ENCODE results near the gene PHLPP1.

The PHLPP1 gene

GRCh38 chr18:62865498-62865897 is 150.2 kb downstream of the PHLPP1 start:
- TF ChIP-seq EP300 (IDR thresholded peaks at IDR 0.05; ENCODE audit: borderline replicate concordance) (no peak), CREB1 (IDR thresholded peaks at IDR 0.05; ENCODE audit: low read depth) (no peak), ZBTB7A (IDR thresholded peaks at IDR 0.05; ENCODE audit: low read depth) (no peak), RAD21 (IDR thresholded peaks at IDR 0.05; ENCODE audit: low read depth) (no peak), EGR1 (IDR thresholded peaks at IDR 0.05) (no peak), FOXM1 (IDR thresholded peaks at IDR 0.05; ENCODE audit: borderline replicate concordance, low read depth) (no peak), MAX (IDR thresholded peaks at IDR 0.05) (no peak)
- TF ChIP-seq, protein P1, sequence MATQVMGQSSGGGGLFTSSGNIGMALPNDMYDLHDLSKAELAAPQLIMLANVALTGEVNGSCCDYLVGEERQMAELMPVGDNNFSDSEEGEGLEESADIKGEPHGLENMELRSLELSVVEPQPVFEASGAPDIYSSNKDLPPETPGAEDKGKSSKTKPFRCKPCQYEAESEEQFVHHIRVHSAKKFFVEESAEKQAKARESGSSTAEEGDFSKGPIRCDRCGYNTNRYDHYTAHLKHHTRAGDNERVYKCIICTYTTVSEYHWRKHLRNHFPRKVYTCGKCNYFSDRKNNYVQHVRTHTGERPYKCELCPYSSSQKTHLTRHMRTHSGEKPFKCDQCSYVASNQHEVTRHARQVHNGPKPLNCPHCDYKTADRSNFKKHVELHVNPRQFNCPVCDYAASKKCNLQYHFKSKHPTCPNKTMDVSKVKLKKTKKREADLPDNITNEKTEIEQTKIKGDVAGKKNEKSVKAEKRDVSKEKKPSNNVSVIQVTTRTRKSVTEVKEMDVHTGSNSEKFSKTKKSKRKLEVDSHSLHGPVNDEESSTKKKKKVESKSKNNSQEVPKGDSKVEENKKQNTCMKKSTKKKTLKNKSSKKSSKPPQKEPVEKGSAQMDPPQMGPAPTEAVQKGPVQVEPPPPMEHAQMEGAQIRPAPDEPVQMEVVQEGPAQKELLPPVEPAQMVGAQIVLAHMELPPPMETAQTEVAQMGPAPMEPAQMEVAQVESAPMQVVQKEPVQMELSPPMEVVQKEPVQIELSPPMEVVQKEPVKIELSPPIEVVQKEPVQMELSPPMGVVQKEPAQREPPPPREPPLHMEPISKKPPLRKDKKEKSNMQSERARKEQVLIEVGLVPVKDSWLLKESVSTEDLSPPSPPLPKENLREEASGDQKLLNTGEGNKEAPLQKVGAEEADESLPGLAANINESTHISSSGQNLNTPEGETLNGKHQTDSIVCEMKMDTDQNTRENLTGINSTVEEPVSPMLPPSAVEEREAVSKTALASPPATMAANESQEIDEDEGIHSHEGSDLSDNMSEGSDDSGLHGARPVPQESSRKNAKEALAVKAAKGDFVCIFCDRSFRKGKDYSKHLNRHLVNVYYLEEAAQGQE (IDR thresholded peaks at IDR 0.05; ENCODE audit: low read depth), result no peak
- TF ChIP-seq, protein P2, sequence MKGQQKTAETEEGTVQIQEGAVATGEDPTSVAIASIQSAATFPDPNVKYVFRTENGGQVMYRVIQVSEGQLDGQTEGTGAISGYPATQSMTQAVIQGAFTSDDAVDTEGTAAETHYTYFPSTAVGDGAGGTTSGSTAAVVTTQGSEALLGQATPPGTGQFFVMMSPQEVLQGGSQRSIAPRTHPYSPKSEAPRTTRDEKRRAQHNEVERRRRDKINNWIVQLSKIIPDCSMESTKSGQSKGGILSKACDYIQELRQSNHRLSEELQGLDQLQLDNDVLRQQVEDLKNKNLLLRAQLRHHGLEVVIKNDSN (IDR thresholded peaks at IDR 0.05), result no peak

- TF ChIP-seq, protein P1 (IDR thresholded peaks at IDR 0.05; ENCODE audit: low read depth), result no peak
- no peak for TF ChIP-seq MAX (IDR thresholded peaks at IDR 0.05)
- no peak for TF ChIP-seq TAF1 (IDR thresholded peaks at IDR 0.05; ENCODE audit: low read depth)
- TF ChIP-seq ZBTB7A (IDR thresholded peaks at IDR 0.05; ENCODE audit: low read depth), result no peak
- no peak for TF ChIP-seq NFIC (IDR thresholded peaks at IDR 0.05)
- TF ChIP-seq, protein P2 (IDR thresholded peaks at IDR 0.05), result no peak
- TF ChIP-seq CEBPB (IDR thresholded peaks at IDR 0.05), result no peak
- no peak for TF ChIP-seq CREB1 (IDR thresholded peaks at IDR 0.05; ENCODE audit: low read depth)
- no peak for TF ChIP-seq RAD21 (IDR thresholded peaks at IDR 0.05; ENCODE audit: low read depth)
- no peak for TF ChIP-seq TEAD4 (IDR thresholded peaks at IDR 0.05)
- no peak for TF ChIP-seq EGR1 (IDR thresholded peaks at IDR 0.05)
- TF ChIP-seq FOXM1 (IDR thresholded peaks at IDR 0.05; ENCODE audit: borderline replicate concordance, low read depth), result no peak
- no peak for TF ChIP-seq EP300 (IDR thresholded peaks at IDR 0.05; ENCODE audit: borderline replicate concordance)
Measured at GRCh38 chr18:62867534-62867933, 152.2 kb downstream of the PHLPP1 start.

- TF ChIP-seq TCF12 (IDR thresholded peaks at IDR 0.05; ENCODE audit: low read depth) (no peak), FOXM1 (IDR thresholded peaks at IDR 0.05; ENCODE audit: borderline replicate concordance, low read depth) (no peak), TEAD4 (IDR thresholded peaks at IDR 0.05) (no peak), CEBPB (IDR thresholded peaks at IDR 0.05) (no peak), YY1 (IDR thresholded peaks at IDR 0.05; ENCODE audit: low read depth) (no peak), EP300 (IDR thresholded peaks at IDR 0.05; ENCODE audit: borderline replicate concordance) (no peak), CREB1 (IDR thresholded peaks at IDR 0.05; ENCODE audit: low read depth) (no peak), RAD21 (IDR thresholded peaks at IDR 0.05; ENCODE audit: low read depth) (no peak), TAF1 (IDR thresholded peaks at IDR 0.05; ENCODE audit: low read depth) (no peak), NFIC (IDR thresholded peaks at IDR 0.05) (no peak), MAX (IDR thresholded peaks at IDR 0.05) (no peak), EGR1 (IDR thresholded peaks at IDR 0.05) (no peak), ZBTB7A (IDR thresholded peaks at IDR 0.05; ENCODE audit: low read depth) (no peak)
- TF ChIP-seq, protein P2 (IDR thresholded peaks at IDR 0.05), result no peak
- TF ChIP-seq, protein P1 (IDR thresholded peaks at IDR 0.05; ENCODE audit: low read depth), result no peak
Measured at GRCh38 chr18:62868645-62869044, 153.3 kb downstream of the PHLPP1 start.

DNA sequence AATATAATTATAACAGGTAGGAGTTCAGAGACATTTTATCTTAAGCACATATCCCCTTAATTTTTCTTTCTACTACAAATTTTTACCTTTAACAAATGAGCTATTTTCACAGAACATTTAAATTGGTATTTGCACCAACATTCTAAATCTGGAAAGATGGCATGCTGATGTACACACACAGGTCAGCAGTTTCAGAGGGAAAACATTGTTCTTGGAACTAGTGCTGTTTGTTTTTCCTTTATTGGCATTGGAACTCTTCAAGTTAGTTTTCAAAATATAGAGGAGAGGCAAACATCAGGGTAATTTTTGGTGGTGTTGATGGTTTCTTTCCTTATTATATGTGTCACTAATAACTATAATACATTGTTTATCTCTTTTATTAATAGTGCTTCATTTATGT is 155.3 kb downstream of the PHLPP1 start:
- TF ChIP-seq FOXM1 (IDR thresholded peaks at IDR 0.05; ENCODE audit: borderline replicate concordance, low read depth), result no peak
- TF ChIP-seq RAD21 (IDR thresholded peaks at IDR 0.05; ENCODE audit: low read depth), result no peak
- TF ChIP-seq TEAD4 (IDR thresholded peaks at IDR 0.05), result no peak
- TF ChIP-seq TAF1 (IDR thresholded peaks at IDR 0.05; ENCODE audit: low read depth), result no peak
- TF ChIP-seq, protein P1 (IDR thresholded peaks at IDR 0.05; ENCODE audit: low read depth), result no peak
- no peak for TF ChIP-seq MAX (IDR thresholded peaks at IDR 0.05)
- TF ChIP-seq, protein P2 (IDR thresholded peaks at IDR 0.05), result no peak
- no peak for TF ChIP-seq EP300 (IDR thresholded peaks at IDR 0.05; ENCODE audit: borderline replicate concordance)
- no peak for TF ChIP-seq TCF12 (IDR thresholded peaks at IDR 0.05; ENCODE audit: low read depth)
- no peak for TF ChIP-seq YY1 (IDR thresholded peaks at IDR 0.05; ENCODE audit: low read depth)
- no peak for TF ChIP-seq ZBTB7A (IDR thresholded peaks at IDR 0.05; ENCODE audit: low read depth)
- no peak for TF ChIP-seq EGR1 (IDR thresholded peaks at IDR 0.05)
- TF ChIP-seq CEBPB (IDR thresholded peaks at IDR 0.05), result no peak
- TF ChIP-seq CREB1 (IDR thresholded peaks at IDR 0.05; ENCODE audit: low read depth), result no peak
- no peak for TF ChIP-seq NFIC (IDR thresholded peaks at IDR 0.05)
